Measurements from ENCODE around the gene EDA.

The EDA gene

DNA sequence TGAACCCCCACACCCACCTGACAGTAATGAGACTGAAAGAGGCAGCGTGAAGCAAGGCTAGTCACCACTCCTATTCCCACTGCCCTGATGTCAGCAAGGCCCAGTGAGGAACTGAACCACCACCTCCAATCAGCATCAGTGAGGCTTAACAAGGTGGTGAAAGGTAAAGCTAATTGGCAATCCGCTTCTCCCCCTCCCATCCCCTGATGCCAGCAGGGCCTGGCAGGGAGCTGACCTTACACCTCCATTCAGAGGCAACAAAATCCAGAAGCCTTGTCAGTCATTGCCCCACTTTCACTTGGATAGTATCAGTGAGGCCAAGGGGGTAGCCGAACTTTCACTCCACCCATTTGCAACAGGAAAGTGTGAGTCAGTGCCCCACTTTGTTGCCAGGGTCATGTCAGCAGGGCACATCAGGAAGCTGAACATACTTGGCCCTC lies 373.1 kb downstream of the EDA start:
- Histone ChIP-seq H3K27ac (ENCODE audit: low read depth, low read length) (no peak overlapping the region), H3K9me3 (ENCODE audit: control insufficient read depth, insufficient read depth, low read length) (no peaks in the 10 kb centered on the region), H3K4me2 (ENCODE audit: low read length) (no peak overlapping the region), H3K4me1 (ENCODE audit: control insufficient read depth, low read length) (no peaks in the 10 kb centered on the region), H3K9me2 (replicated peaks; ENCODE audit: control insufficient read depth, low read length) (no peaks in the 10 kb centered on the region), H3K79me2 (ENCODE audit: control insufficient read depth, low read length) (no peaks in the 10 kb centered on the region), H3K36me3 (ENCODE audit: control insufficient read depth, low read length) (no peaks in the 10 kb centered on the region), H3K4me3 (ENCODE audit: low read length) (no peak overlapping the region), H4K20me1 (ENCODE audit: control insufficient read depth, insufficient read depth, low read depth, low read length) (no peaks in the 10 kb centered on the region), H3F3A (ENCODE audit: control insufficient read depth, insufficient read depth) (no peaks in the 10 kb centered on the region), H3K27me3 (ENCODE audit: control insufficient read depth, low read length) (no peaks in the 10 kb centered on the region)
- no peak for TF ChIP-seq EZH2phosphoT487 (IDR thresholded peaks at IDR 0.05; ENCODE audit: borderline replicate concordance, low read length)
- TF ChIP-seq, protein P1, sequence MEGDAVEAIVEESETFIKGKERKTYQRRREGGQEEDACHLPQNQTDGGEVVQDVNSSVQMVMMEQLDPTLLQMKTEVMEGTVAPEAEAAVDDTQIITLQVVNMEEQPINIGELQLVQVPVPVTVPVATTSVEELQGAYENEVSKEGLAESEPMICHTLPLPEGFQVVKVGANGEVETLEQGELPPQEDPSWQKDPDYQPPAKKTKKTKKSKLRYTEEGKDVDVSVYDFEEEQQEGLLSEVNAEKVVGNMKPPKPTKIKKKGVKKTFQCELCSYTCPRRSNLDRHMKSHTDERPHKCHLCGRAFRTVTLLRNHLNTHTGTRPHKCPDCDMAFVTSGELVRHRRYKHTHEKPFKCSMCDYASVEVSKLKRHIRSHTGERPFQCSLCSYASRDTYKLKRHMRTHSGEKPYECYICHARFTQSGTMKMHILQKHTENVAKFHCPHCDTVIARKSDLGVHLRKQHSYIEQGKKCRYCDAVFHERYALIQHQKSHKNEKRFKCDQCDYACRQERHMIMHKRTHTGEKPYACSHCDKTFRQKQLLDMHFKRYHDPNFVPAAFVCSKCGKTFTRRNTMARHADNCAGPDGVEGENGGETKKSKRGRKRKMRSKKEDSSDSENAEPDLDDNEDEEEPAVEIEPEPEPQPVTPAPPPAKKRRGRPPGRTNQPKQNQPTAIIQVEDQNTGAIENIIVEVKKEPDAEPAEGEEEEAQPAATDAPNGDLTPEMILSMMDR (IDR thresholded peaks at IDR 0.05; ENCODE audit: low read depth, low read length, poor library complexity, severe bottlenecking): no peak

DNA sequence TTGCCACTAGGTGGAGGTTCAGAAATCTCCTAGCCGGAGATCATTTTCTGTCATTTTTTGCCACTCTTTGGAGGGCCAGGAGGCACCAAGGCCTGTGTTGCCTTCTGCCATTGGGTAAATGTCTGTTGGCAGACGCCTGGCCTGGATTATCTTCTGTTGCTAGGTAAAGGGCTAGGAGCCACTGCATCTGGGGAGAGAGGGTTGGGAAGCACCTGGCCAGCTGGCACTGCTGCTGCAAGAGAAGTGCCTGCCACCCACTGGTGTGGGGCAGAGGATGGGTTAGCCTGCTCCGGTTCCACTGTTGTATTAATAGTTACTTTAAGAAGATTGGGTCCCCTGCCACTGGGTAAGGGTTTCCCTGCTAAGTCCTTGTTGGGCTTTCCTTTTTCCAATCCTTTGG lies 375.8 kb downstream of the EDA start:
- H3K4me3 ChIP-seq (ENCODE audit: low read length): no peak overlapping the region
- no peak overlapping the region for H3K4me2 ChIP-seq (ENCODE audit: low read length)
- H4K20me1 ChIP-seq (ENCODE audit: control insufficient read depth, insufficient read depth, low read depth, low read length): no peaks in the 10 kb centered on the region
- no peaks in the 10 kb centered on the region for H3F3A ChIP-seq (ENCODE audit: control insufficient read depth, insufficient read depth)
- no peaks in the 10 kb centered on the region for H3K4me1 ChIP-seq (ENCODE audit: control insufficient read depth, low read length)
- no peaks in the 10 kb centered on the region for H3K9me3 ChIP-seq (ENCODE audit: control insufficient read depth, insufficient read depth, low read length)
- no peaks in the 10 kb centered on the region for H3K36me3 ChIP-seq (ENCODE audit: control insufficient read depth, low read length)
- H3K27ac ChIP-seq (ENCODE audit: low read depth, low read length): no peak overlapping the region
- H3K9me2 ChIP-seq (replicated peaks; ENCODE audit: control insufficient read depth, low read length): no peaks in the 10 kb centered on the region
- no peaks in the 10 kb centered on the region for H3K79me2 ChIP-seq (ENCODE audit: control insufficient read depth, low read length)
- TF ChIP-seq EZH2phosphoT487 (IDR thresholded peaks at IDR 0.05; ENCODE audit: borderline replicate concordance, low read length): no peak
- TF ChIP-seq, protein P1 (IDR thresholded peaks at IDR 0.05; ENCODE audit: low read depth, low read length, poor library complexity, severe bottlenecking): no peak
- H3K27me3 ChIP-seq (ENCODE audit: control insufficient read depth, low read length): no peaks in the 10 kb centered on the region

DNA sequence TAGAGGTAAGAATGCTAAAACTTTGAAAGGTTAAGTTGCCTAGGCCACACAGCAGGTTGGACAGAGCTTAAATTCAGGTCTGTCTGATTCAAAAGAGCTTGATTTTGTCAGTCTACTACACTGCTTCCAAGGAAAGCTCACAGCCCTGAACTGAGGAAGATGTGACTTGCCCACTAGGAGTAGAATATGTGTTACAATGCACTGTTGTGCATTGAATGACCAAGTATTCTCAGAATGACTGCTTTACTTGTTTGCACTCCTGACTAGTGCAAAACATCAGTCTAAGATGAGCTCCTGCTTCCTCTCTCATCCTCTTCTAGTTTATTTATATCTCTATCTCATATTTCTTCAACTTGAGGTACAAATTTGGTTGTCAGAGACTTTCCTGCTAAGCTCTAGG lies 377.6 kb downstream of the EDA start:
- H3K36me3 ChIP-seq (ENCODE audit: control insufficient read depth, low read length): no peaks in the 10 kb centered on the region
- H3K9me3 ChIP-seq (ENCODE audit: control insufficient read depth, insufficient read depth, low read length): no peaks in the 10 kb centered on the region
- no peak overlapping the region for H3K4me2 ChIP-seq (ENCODE audit: low read length)
- H3K9me2 ChIP-seq (replicated peaks; ENCODE audit: control insufficient read depth, low read length): no peaks in the 10 kb centered on the region
- H3K4me3 ChIP-seq (ENCODE audit: low read length): no peak overlapping the region
- no peaks in the 10 kb centered on the region for H3F3A ChIP-seq (ENCODE audit: control insufficient read depth, insufficient read depth)
- H3K4me1 ChIP-seq (ENCODE audit: control insufficient read depth, low read length): no peaks in the 10 kb centered on the region
- H3K79me2 ChIP-seq (ENCODE audit: control insufficient read depth, low read length): no peaks in the 10 kb centered on the region
- H3K27me3 ChIP-seq (ENCODE audit: control insufficient read depth, low read length): no peaks in the 10 kb centered on the region
- no peak overlapping the region for H3K27ac ChIP-seq (ENCODE audit: low read depth, low read length)
- TF ChIP-seq, protein P1 (IDR thresholded peaks at IDR 0.05; ENCODE audit: low read depth, low read length, poor library complexity, severe bottlenecking): no peak
- TF ChIP-seq EZH2phosphoT487 (IDR thresholded peaks at IDR 0.05; ENCODE audit: borderline replicate concordance, low read length): no peak
- H4K20me1 ChIP-seq (ENCODE audit: control insufficient read depth, insufficient read depth, low read depth, low read length): no peaks in the 10 kb centered on the region

Data from DOHH2 (cell line).